Retinal pigment epithelial cell (primary cell): ENCODE measurements around the gene MAML3.

ENCODE experiments used
- DNase-seq: peaks from one replicate; pipeline ENCODE4 v3.0.0-alpha.2; 2010; ENCODE audit warnings: low read depth
- H3K4me3 ChIP-seq: 2 replicates; pipeline ENCODE4 v1.5.1; 2011; ENCODE audit warnings: mild to moderate bottlenecking, low read length, control low read depth, moderate library complexity
- TF ChIP-seq, protein P1 (sequence below): conservative IDR thresholded peaks from 2 replicates; pipeline ENCODE4 v1.5.1; 2011; ENCODE audit warnings: low read depth, low read length, control low read depth, inconsistent platforms

MAML3 gene

DNA sequence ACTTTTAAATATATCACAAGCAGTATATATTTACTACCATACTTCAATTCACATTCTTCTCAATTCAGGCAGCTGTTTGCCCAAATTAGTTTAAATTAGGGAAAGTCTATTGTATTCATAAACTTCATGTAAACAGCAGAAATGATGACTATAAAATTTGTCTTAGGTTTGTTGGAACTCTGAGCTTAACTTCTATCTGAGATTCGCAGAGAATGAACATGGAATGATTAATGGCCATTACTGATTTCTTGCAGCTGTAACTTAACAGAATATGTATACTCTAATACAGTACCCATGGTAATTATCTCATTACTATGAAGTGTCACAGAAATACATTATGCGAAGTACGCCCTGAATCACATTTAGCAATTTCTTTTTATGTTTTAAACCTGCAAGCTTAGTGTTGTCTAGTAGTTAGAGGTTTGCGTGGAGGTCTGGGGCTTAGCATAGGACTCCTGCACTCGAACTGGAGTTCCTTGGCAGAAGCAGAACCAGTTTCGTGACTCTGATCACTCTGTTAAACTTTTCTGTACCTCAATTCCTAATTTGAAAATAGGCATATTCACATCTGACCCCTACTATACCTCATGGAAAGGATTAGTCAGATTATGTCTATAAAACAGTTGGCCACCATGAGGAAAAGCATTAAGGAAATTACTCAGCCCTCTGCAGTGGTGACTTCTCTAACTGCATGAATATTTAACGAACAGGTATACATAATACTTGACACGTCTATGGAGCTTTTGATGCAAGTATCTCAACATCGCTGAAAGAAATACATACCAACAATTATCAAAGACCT, 245.1 kb downstream of the MAML3 start:
- TF ChIP-seq, protein P1, sequence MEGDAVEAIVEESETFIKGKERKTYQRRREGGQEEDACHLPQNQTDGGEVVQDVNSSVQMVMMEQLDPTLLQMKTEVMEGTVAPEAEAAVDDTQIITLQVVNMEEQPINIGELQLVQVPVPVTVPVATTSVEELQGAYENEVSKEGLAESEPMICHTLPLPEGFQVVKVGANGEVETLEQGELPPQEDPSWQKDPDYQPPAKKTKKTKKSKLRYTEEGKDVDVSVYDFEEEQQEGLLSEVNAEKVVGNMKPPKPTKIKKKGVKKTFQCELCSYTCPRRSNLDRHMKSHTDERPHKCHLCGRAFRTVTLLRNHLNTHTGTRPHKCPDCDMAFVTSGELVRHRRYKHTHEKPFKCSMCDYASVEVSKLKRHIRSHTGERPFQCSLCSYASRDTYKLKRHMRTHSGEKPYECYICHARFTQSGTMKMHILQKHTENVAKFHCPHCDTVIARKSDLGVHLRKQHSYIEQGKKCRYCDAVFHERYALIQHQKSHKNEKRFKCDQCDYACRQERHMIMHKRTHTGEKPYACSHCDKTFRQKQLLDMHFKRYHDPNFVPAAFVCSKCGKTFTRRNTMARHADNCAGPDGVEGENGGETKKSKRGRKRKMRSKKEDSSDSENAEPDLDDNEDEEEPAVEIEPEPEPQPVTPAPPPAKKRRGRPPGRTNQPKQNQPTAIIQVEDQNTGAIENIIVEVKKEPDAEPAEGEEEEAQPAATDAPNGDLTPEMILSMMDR: no peak
- no peak for DNase-seq
- no peak overlapping the region for H3K4me3 ChIP-seq

DNA sequence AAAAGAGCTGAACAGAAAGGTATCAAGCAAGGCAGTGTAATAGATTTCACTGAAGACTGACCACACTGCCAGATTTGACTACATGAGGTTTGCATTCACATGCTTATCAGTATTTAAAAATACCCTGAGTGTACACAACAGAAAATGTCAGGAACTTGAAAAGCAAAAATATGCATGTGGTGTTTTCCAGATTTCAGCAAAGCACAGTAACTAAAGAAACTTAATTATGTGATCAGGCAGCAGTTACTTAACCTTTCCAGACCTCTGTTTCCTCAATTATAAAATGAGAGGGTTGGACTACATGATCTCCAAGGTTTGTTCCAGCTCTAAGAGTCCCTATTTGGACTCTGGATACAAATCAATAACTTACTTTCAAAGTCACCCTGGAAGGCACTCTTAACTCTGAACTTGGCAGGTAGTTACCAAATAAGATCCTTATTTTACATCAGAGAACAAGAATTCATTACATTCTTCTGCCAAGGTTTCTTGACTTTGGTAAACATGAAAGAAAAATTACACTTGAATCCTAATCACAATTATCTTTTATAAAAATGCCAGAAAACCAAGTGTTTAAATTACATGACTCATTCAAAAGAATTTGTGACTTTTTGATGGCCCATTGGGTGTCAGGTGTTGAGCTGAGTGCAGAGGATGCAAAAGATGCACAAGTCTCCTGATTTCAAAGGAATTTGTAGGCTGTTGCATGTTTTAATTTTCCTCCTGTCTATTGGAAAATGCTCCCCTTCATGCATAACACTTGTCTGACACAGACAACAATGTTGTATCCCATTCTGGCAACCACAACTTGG, 246.8 kb downstream of the MAML3 start:
- H3K4me3 ChIP-seq: no peak overlapping the region
- DNase-seq: no peak
- TF ChIP-seq, protein P1: no peak

DNA sequence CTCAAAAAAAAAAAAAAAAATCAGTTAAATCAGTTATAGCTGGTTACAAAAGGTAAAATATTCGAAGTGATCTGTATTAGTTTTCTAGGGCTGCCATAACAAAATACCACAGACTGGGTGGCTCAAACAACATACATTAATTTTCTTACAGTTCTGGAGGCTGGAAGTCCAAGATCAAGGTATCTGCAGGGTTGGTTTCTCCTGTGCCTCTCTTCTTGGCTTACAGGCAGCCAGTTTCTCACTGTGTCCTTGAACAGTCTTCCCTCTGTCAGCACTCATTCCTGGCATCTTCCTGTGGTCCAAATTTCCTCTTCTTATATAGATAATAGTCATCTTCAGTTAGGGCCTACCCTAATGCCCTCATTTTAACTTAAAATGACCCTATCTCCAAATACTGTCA, 248.5 kb downstream of the MAML3 start:
- TF ChIP-seq, protein P1: no peak
- H3K4me3 ChIP-seq: no peak overlapping the region
- DNase-seq: no peak

DNA sequence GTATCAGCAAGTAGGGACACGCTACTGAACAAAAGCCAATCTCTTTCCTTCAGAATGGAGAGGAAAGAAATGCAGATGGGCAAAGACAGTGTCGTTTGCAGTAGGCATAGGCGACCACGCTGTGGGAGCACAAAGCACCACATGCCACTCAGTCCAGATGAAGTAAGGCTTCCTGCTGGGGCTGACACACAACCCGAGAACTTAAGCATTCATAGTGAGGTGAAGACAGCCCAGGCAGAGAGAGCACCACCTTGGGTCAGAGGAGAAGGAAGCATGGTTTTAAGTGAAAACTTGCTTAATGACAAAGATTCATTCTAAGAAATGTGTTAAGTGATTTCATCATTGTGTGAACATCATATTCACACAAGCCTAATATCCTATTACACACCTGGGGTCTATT, 249.6 kb downstream of the MAML3 start:
- no peak for DNase-seq
- no peak overlapping the region for H3K4me3 ChIP-seq
- TF ChIP-seq, protein P1: no peak

DNA sequence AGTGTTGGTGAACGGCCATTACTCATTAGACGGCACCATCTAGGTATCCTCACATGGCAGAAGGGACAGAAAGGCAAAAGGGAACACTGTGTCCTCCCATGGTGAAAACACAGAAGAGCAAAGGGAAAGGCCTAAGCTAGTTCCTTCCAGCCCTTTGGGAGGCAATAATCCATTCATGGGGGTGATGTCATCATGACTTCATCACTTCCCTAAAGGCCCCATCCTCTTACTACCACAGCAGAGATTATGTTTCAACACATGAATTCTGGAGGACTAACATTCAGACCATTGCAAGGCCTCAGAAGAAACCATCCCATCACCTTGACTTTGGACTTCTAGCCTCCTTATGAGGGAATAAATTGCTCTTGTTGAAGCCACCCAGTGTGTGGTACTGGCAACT, 250.1 kb downstream of the MAML3 start:
- TF ChIP-seq, protein P1: no peak
- no peak overlapping the region for H3K4me3 ChIP-seq
- no peak for DNase-seq

DNA sequence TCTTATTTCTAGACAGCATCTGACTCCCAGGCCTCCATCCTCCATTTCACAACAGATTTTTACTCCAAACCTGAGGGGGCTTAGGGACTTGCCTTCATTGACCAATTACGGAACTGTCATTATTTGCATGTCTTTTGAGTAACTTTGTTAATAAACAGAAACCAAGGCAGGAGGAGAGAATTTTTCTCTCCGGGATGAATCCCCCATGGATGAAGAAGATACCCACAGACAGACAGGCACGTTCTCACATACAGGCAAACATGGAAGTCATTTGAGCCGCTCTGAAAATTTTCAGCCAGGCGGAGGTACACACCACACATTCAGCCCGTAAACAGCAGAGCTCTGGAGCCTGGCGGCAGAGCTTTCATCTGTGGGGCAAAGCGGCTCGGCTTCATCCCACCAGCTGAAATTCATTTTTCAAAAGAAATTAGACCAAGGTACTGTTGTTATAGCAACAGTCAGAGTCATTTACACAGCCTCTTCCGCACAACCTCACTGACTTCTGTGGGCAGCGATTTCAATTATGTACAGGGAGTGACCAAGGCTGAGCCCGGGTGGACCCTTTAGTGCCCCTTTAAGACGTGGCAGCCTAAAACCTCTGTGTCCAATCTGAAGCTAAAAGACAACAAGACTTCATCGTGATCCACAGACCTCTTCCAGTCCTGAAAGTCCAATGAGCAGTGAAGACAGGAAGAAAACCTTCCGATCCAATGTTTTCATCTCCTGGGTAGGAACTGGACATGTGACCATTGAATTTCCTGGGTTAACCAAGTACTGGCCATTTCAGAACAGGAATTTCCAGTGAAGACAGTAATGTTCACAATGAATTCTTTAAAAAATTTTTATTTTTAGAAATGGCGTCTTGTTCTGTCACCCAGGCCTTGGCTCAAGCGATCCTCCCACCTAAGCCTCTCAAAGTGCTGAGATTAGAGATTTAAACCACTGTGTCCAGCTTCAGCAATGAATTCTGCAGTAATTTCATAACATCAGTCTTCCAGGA, 251.4 kb downstream of the MAML3 start:
- TF ChIP-seq, protein P1: no peak
- peak overlapping the region; percentile 36 for H3K4me3 ChIP-seq
- DNase-seq: no peak
